Lower leg skin (tissue), 4 donors: ENCODE results near the gene ERC1. TPM values are rescaled to one million over a fixed set of nuclear protein-coding genes. Genes with fewer than 3 reads are reported as not detected.
"Not testable (repeated sequence)": the region's sequence is repeated elsewhere in the genome, so short reads cannot be mapped to it uniquely, and the experiment has no call there.

Source experiments
- DNase-seq, 2 donors: peaks; one replicate each; pipeline ENCODE4 v3.0.0-alpha.2; 2019; ENCODE audit warnings: low spot score in 2 of 2
- H3K4me3 ChIP-seq: fragments of 200-600 bp; sonication (generic); 2 replicates; pipeline ENCODE4 v1.5.1; 2017; ENCODE audit warnings: mild to moderate bottlenecking, low read depth; ENCODE audit not compliant: poor library complexity, severe bottlenecking
- CTCF ChIP-seq, 3 donors: fragments of 450-650 bp; IDR thresholded peaks; one replicate each; pipeline ENCODE4 v1.5.1; 2016; ENCODE audit warnings: antibody characterized with exemption in 3 of 3, mild to moderate bottlenecking in 3 of 3, moderate library complexity in 2 of 3
- POLR2A ChIP-seq, 2 donors: fragments of 450-650 bp; IDR thresholded peaks; one replicate each; pipeline ENCODE4 v1.6.1; 2016 to 2017; ENCODE audit warnings: antibody characterized with exemption in 2 of 2, mild to moderate bottlenecking in 1 of 2, moderate library complexity in 1 of 2
- WGBS, 2 donors: methylation state at CpG; one replicate each; pipeline ENCODE4 v1.1.5; 2018; 5-methylcytosine and 5-hydroxymethylcytosine counted together
- intact Hi-C: fragments of 100-400 bp; cut with DNase I; formaldehyde crosslinking; loops from one replicate; pipeline ENCODE4 v1.15.0; 2023; ENCODE audit warnings: low total_unique reads
- total RNA-seq, 4 donors: library from RNA; depleted of rRNA; stranded (reverse); fragments of >200 nt; gene quantifications; one replicate each; pipeline ENCODE4 v1.1.0, GENCODE V29; 2016

ERC1 gene
- total RNA-seq, 4 donors from 2014 or later: 22.1 to 42.7 (median 29.7) TPM

- DNase-seq: no peak
Observed at GRCh38 chr12:1195513-1195912, 204.5 kb downstream of the ERC1 start.

GRCh38 chr12:1197264-1198018 lies 206.4 kb downstream of the ERC1 start:
- no peak for DNase-seq
- no peak overlapping the region for H3K4me3 ChIP-seq
- intact Hi-C loops: no loop called here
- TF ChIP-seq CTCF (IDR thresholded peaks at IDR 0.05) (no peak), POLR2A (IDR thresholded peaks at IDR 0.05) (no peak)
- 96 to 100% methylated on average over 3 of the region's 3 CpGs for WGBS, 2 donors

More at GRCh38 chr12:1195513-1195912, 204.5 kb downstream of the ERC1 start:
- no peak for TF ChIP-seq POLR2A (IDR thresholded peaks at IDR 0.05)
- TF ChIP-seq CTCF (IDR thresholded peaks at IDR 0.05): no peak
- H3K4me3 ChIP-seq: no peak overlapping the region
- intact Hi-C loops: no loop called here
- 83 to 90% methylated on average over 4 of the region's 4 CpGs for WGBS, 2 donors

GRCh38 chr12:1198854-1199253 lies 207.8 kb downstream of the ERC1 start:
- intact Hi-C loops, DNase-seq, H3K4me3 ChIP-seq: not testable (repeated sequence)
- 78 to 92% methylated on average over 5 of the region's 5 CpGs for WGBS, 2 donors

- DNase-seq: no peak
- intact Hi-C loops: no loop called here
- TF ChIP-seq POLR2A (IDR thresholded peaks at IDR 0.05): no peak
- no peak for TF ChIP-seq CTCF (IDR thresholded peaks at IDR 0.05)
- no peak overlapping the region for H3K4me3 ChIP-seq
Observed at GRCh38 chr12:1199700-1200099, 208.7 kb downstream of the ERC1 start.

- no peak for DNase-seq
- 88 to 94% methylated on average over 2 of the region's 2 CpGs for WGBS, 2 donors
- TF ChIP-seq POLR2A (IDR thresholded peaks at IDR 0.05) (no peak), CTCF (IDR thresholded peaks at IDR 0.05) (no peak)
- intact Hi-C loops: no loop called here
- H3K4me3 ChIP-seq: no peak overlapping the region
Observed at GRCh38 chr12:1201030-1201429, 210.0 kb downstream of the ERC1 start.

GRCh38 chr12:1201886-1202285 lies 210.9 kb downstream of the ERC1 start:
- no peak for DNase-seq
- TF ChIP-seq POLR2A (IDR thresholded peaks at IDR 0.05) (no peak), CTCF (IDR thresholded peaks at IDR 0.05) (no peak)
- no peak overlapping the region for H3K4me3 ChIP-seq
- intact Hi-C loops: no loop called here
- 38 to 87% methylated on average over 1 of the region's 1 CpG for WGBS, 2 donors
